ENCODE data around the gene ZNF862.

ZNF862 gene

DNA sequence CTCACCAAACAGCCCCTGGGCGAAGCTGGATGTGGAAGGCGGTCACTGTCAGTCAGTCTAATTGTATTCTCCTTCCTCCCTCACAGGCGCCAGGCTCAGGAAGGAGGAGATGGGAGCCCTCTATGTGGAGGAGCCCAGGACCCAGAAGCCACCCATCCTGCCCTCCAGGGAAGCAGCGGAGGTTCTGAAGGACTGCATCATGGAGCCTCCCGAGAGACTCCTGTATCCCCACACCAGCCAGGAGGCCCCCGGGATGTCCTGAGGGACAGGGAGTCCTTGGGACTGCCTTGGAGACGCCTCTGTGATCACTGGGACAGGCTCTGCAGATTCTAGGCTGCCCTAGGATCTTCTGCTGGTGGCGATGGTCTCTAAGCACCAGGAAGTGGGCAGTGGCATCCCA is 25.8 kb downstream of the ZNF862 start:
- H3K27me3 ChIP-seq (ENCODE audit: control insufficient read depth, insufficient read depth, low read length, poor library complexity, severe bottlenecking), result no peaks in the 10 kb centered on the region
- 87 to 89% methylated on average over 8 of the region's 8 CpGs for WGBS, 2 experiments
- no peak overlapping the region for H3K27ac ChIP-seq (ENCODE audit: insufficient read depth, low read depth, low read length, poor library complexity, severe bottlenecking)
- no peak overlapping the region for H3K4me3 ChIP-seq (ENCODE audit: insufficient read depth, low read depth, low read length)
- no peaks in the 10 kb centered on the region for H3K4me1 ChIP-seq (ENCODE audit: control insufficient read depth, insufficient read depth, low read length)
- H3K9me3 ChIP-seq (ENCODE audit: control insufficient read depth, low read length), result no peaks in the 10 kb centered on the region
- peaks cover 3% of the 10 kb centered on the region for H3K36me3 ChIP-seq (ENCODE audit: control insufficient read depth, insufficient read depth, low read length)

DNA sequence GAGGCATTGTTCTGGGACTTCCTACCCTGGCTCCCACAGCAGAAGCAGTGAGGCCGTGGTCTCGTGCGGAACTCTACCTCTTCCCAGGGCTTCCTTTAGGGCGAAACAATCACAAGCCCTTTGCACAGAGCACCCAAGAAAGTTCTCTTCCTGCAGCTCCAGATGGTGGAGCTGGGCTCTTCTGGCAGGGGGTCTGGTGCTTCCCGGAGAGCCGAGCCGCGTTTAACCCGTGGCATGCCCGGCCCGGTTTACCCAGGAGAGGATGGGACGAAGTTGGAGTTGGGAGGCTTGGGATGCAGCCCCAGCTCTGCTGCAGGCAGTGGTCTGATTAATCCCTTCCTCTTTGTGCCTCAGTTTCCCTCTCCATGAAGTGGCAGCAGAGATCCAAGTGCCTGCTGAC is 26.6 kb downstream of the ZNF862 start:
- peaks cover 3% of the 10 kb centered on the region for H3K36me3 ChIP-seq (ENCODE audit: control insufficient read depth, insufficient read depth, low read length)
- no peaks in the 10 kb centered on the region for H3K27me3 ChIP-seq (ENCODE audit: control insufficient read depth, insufficient read depth, low read length, poor library complexity, severe bottlenecking)
- H3K9me3 ChIP-seq (ENCODE audit: control insufficient read depth, low read length), result no peaks in the 10 kb centered on the region
- H3K4me3 ChIP-seq (ENCODE audit: insufficient read depth, low read depth, low read length), result no peak overlapping the region
- H3K27ac ChIP-seq (ENCODE audit: insufficient read depth, low read depth, low read length, poor library complexity, severe bottlenecking), result no peak overlapping the region
- 96% methylated on average over 12 of the region's 12 CpGs for WGBS, 2 experiments
- H3K4me1 ChIP-seq (ENCODE audit: control insufficient read depth, insufficient read depth, low read length), result no peaks in the 10 kb centered on the region

DNA sequence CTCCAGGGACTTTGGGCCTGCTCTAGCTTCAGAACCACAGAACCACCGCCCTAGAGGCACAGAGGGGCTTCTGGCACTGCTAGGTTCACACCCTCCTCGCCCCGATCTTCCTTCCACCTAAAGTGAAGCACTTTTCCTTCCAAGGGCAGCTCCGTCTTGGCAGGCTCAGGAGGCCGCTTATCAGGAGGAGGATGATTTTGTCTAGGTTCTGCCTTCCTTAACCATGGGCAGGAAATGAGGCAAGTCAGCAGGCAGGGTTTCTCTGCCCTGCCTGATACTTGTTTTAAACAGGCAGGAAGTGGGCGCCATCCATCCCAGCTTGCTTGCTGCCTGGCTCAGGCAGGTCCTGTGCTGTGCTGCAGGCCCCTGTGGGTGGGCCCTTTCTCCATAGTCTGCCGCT is 27.3 kb downstream of the ZNF862 start:
- no peak overlapping the region for H3K27ac ChIP-seq (ENCODE audit: insufficient read depth, low read depth, low read length, poor library complexity, severe bottlenecking)
- no peaks in the 10 kb centered on the region for H3K4me1 ChIP-seq (ENCODE audit: control insufficient read depth, insufficient read depth, low read length)
- no peak overlapping the region for H3K4me3 ChIP-seq (ENCODE audit: insufficient read depth, low read depth, low read length)
- no peaks in the 10 kb centered on the region for H3K27me3 ChIP-seq (ENCODE audit: control insufficient read depth, insufficient read depth, low read length, poor library complexity, severe bottlenecking)
- H3K9me3 ChIP-seq (ENCODE audit: control insufficient read depth, low read length), result no peaks in the 10 kb centered on the region
- 91 to 96% methylated on average over 7 of the region's 7 CpGs for WGBS, 2 experiments
- peaks cover 3% of the 10 kb centered on the region for H3K36me3 ChIP-seq (ENCODE audit: control insufficient read depth, insufficient read depth, low read length)

DNA sequence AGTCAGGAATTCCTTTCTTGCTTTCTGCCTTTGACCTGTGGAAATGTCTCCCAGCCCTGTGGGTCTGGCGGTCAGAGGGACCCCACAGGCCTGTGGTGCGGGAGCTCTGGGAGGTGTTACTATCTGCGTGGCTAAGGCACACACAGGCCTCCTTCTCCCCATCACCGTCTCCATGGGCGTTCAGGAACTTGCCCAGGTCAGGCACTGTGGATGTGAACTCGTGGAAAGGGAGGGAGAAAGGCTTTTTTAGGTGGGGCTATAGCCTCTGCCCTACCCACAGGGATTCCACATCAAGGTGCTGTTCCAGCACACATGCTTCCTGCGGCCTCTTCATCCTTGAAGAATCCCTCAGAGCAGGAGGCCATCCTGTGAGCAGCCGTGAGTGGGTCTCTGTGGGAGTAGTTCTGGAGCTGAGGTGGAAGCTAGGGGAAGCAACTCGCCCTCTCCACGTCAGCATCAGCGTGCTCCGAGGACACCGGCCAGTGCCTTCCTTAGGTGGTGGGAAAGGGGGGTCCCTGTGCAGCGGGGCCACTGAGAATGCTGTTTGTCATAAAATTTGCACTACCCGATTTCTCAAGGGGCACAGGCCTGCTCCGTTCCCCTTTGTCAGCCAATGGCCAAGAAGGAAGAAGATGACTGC is 28.1 kb downstream of the ZNF862 start:
- no peak overlapping the region for H3K27ac ChIP-seq (ENCODE audit: insufficient read depth, low read depth, low read length, poor library complexity, severe bottlenecking)
- no peak overlapping the region for H3K4me3 ChIP-seq (ENCODE audit: insufficient read depth, low read depth, low read length)
- peaks cover 3% of the 10 kb centered on the region for H3K36me3 ChIP-seq (ENCODE audit: control insufficient read depth, insufficient read depth, low read length)
- no peaks in the 10 kb centered on the region for H3K4me1 ChIP-seq (ENCODE audit: control insufficient read depth, insufficient read depth, low read length)
- no peaks in the 10 kb centered on the region for H3K9me3 ChIP-seq (ENCODE audit: control insufficient read depth, low read length)
- no peaks in the 10 kb centered on the region for H3K27me3 ChIP-seq (ENCODE audit: control insufficient read depth, insufficient read depth, low read length, poor library complexity, severe bottlenecking)
- 94% methylated on average over 16 of the region's 16 CpGs for WGBS, 2 experiments

DNA sequence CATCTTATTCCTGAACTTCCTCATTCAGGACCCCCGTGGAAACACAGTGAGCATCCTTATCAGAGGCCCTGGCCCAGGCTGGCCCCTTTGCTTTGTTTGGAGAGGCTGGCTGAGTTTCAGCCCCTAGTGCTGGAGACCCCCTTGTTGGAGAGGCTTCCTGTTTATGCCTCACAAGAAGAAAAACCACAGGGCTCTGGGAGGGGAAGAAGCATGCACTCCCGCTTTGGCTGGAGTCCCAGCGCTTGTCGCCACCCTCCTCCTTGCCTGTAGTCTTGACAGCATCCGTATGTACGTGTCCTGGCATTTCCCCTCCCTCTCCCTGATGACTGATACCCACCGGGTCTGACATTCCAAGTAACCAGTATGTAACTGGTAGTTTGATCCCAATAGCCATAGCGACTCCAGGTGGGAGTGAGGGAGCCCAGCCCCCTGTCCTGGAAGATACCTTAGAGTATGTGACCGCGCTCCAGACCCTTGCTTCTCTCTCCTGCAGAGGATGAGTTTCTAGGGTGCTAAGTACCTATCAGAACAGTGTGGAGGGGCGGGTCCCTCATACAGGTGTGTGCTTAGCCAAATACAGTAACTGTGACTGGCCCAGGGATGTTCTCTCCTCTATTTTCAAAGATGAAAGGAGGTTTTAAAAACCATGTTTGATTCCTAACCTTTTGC is 28.7 kb downstream of the ZNF862 start:
- Histone ChIP-seq H3K9me3 (ENCODE audit: control insufficient read depth, low read length) (no peaks in the 10 kb centered on the region), H3K27ac (ENCODE audit: insufficient read depth, low read depth, low read length, poor library complexity, severe bottlenecking) (no peak overlapping the region), H3K4me1 (ENCODE audit: control insufficient read depth, insufficient read depth, low read length) (no peaks in the 10 kb centered on the region), H3K27me3 (ENCODE audit: control insufficient read depth, insufficient read depth, low read length, poor library complexity, severe bottlenecking) (no peaks in the 10 kb centered on the region), H3K4me3 (ENCODE audit: insufficient read depth, low read depth, low read length) (no peak overlapping the region), H3K36me3 (ENCODE audit: control insufficient read depth, insufficient read depth, low read length) (peaks cover 3% of the 10 kb centered on the region)
- 91 to 96% methylated on average over 11 of the region's 11 CpGs for WGBS, 2 experiments

DNA sequence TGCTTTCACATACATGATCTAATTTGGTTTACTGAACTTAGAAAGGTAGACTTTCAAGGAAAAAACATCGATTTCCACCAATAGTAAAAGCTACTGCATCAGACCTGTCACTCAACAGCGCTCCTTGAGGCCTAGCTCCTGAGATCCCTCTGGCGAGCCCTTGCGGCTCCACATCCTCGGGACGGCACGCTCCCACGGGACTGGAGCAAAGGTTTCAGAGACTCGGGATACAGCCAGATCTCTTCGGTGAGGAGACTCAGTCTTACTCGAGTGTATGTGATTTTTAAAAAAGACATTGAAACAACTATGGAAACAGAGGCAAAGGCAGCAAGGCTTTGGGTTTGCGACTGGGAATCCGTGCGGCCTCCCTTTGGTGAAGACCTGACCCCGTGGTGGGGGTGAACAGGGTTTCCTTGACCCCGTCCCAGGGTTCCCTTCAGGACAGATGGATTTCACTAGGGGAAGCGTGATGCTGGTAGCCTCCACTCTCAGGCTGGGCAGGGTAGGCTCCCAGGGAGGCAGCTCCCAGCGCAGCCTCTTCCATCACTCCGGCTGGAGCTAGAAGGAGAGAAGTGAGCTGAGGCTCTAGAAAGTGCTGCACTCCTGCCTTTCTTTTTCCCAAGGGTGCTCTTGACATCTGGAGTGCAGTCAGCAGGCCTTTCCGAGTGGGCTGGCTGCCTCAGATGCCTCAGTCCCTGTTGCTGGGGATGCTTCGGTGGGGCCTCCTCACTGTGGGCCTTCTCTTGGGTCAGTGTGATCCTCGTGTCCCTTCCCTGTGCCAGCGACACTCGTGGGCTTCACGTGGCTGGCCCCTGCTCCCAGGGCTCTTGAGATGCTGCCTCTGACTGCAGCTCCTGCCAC is 29.8 kb downstream of the ZNF862 start:
- no peaks in the 10 kb centered on the region for H3K27me3 ChIP-seq (ENCODE audit: control insufficient read depth, insufficient read depth, low read length, poor library complexity, severe bottlenecking)
- H3K9me3 ChIP-seq (ENCODE audit: control insufficient read depth, low read length), result no peaks in the 10 kb centered on the region
- no peak overlapping the region for H3K27ac ChIP-seq (ENCODE audit: insufficient read depth, low read depth, low read length, poor library complexity, severe bottlenecking)
- H3K4me1 ChIP-seq (ENCODE audit: control insufficient read depth, insufficient read depth, low read length), result no peaks in the 10 kb centered on the region
- H3K4me3 ChIP-seq (ENCODE audit: insufficient read depth, low read depth, low read length), result no peak overlapping the region
- 91 to 92% methylated on average over 25 of the region's 25 CpGs for WGBS, 2 experiments
- no peaks in the 10 kb centered on the region for H3K36me3 ChIP-seq (ENCODE audit: control insufficient read depth, insufficient read depth, low read length)

DNA sequence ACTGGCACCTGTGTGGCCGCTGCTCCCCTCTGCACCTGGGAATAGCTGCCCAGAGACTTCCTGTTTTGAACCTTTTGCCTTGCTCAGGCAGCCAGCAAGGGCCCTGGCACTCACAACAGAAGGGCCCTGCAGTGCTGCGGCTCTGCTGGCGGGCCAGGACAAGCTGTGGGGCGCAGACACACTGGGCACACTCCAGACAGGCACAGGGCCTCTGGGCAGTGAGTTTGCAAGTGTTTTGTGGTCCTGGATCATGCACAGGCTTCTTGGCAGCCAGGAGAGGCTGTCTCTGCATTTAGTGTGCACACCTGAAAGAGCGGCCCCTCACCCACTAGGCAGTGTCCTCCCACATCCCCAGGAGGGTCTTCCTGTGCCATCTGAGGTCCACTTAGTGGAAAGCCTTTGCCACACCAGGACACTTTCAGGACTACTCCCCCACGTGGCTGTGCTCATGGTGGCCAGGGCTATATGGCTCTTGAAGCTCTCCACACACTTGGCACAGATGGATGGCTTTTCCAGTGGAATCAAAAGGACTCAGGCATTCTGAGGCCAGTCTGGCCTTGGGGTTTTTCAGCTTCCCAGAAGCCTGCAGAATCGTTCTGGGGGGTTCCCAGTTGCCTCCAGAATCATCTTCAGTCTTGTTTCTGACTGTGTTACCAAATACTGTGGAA is 30.6 kb downstream of the ZNF862 start:
- H3K4me3 ChIP-seq (ENCODE audit: insufficient read depth, low read depth, low read length), result no peak overlapping the region
- no peaks in the 10 kb centered on the region for H3K9me3 ChIP-seq (ENCODE audit: control insufficient read depth, low read length)
- H3K27me3 ChIP-seq (ENCODE audit: control insufficient read depth, insufficient read depth, low read length, poor library complexity, severe bottlenecking), result no peaks in the 10 kb centered on the region
- WGBS, 2 experiments, result 86 to 88% methylated on average over 7 of the region's 7 CpGs
- no peak overlapping the region for H3K27ac ChIP-seq (ENCODE audit: insufficient read depth, low read depth, low read length, poor library complexity, severe bottlenecking)
- H3K4me1 ChIP-seq (ENCODE audit: control insufficient read depth, insufficient read depth, low read length), result no peaks in the 10 kb centered on the region
- no peaks in the 10 kb centered on the region for H3K36me3 ChIP-seq (ENCODE audit: control insufficient read depth, insufficient read depth, low read length)

DNA sequence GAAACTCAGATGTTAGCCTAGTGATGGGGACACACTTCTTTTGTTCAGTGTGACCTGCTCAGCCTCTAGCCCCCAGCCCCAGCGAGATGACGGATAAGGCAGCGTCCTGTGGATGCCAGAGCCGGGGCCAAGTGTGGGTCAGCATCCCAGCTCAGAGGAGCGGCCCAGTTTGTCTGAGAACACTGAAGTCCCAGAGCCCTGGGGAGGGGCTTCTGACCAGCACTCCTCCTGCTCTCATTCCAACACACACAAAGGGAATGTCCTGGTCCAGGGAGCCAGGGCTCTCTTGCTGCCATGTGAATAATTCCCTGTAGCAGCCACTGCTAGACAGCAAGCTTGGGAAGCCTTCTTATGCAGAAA is 31.1 kb downstream of the ZNF862 start:
- H3K4me3 ChIP-seq (ENCODE audit: insufficient read depth, low read depth, low read length), result no peak overlapping the region
- peaks cover 4% of the 10 kb centered on the region for H3K27me3 ChIP-seq (ENCODE audit: control insufficient read depth, insufficient read depth, low read length, poor library complexity, severe bottlenecking)
- H3K9me3 ChIP-seq (ENCODE audit: control insufficient read depth, low read length), result no peaks in the 10 kb centered on the region
- no peaks in the 10 kb centered on the region for H3K4me1 ChIP-seq (ENCODE audit: control insufficient read depth, insufficient read depth, low read length)
- no peak overlapping the region for H3K27ac ChIP-seq (ENCODE audit: insufficient read depth, low read depth, low read length, poor library complexity, severe bottlenecking)
- H3K36me3 ChIP-seq (ENCODE audit: control insufficient read depth, insufficient read depth, low read length), result no peaks in the 10 kb centered on the region
- 89 to 91% methylated on average over 5 of the region's 5 CpGs for WGBS, 2 experiments

DNA sequence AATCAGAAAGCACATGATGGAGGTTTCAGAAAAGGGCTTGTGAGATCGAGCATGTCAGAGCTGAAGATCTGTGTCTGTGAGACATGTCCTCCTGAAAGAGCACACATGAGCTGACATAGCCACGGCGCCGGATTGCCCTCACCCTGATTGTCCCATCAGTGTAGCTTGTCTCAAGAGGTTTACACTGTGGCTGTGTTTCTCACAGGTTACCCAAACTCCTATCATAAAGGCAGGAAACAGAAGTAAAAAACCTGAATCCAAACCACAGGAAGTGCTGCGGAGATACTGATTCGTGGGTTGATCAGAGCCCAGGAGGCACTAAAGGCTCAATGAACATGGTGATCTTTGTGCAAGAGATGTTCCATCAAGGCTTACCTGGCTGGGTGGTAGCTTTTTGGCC is 31.7 kb downstream of the ZNF862 start:
- Histone ChIP-seq H3K27ac (ENCODE audit: insufficient read depth, low read depth, low read length, poor library complexity, severe bottlenecking) (no peak overlapping the region), H3K4me1 (ENCODE audit: control insufficient read depth, insufficient read depth, low read length) (no peaks in the 10 kb centered on the region), H3K27me3 (ENCODE audit: control insufficient read depth, insufficient read depth, low read length, poor library complexity, severe bottlenecking) (peaks cover 10% of the 10 kb centered on the region), H3K9me3 (ENCODE audit: control insufficient read depth, low read length) (no peaks in the 10 kb centered on the region), H3K36me3 (ENCODE audit: control insufficient read depth, insufficient read depth, low read length) (no peaks in the 10 kb centered on the region), H3K4me3 (ENCODE audit: insufficient read depth, low read depth, low read length) (no peak overlapping the region)
- 96% methylated on average over 6 of the region's 6 CpGs for WGBS, 2 experiments

DNA sequence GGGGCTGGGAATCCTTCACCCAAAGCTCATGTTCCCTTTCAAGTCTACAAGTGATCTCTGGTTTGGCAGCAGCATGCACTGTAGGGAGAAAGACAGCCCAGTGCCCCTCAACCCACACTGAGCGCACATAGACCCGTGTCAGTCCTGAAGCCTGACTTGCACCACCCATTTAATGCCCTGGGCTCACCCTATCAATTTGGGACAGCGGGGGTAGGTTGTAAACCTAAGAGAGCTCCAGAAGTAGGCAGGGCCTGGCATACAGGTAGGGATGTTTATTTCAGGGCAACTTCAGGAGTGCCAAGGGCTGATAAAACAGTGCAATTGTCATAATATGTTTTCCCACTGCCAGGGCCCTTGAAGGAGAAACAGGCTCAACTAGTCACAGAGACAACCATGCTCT is 32.1 kb downstream of the ZNF862 start:
- no peaks in the 10 kb centered on the region for H3K4me1 ChIP-seq (ENCODE audit: control insufficient read depth, insufficient read depth, low read length)
- H3K36me3 ChIP-seq (ENCODE audit: control insufficient read depth, insufficient read depth, low read length), result no peaks in the 10 kb centered on the region
- peaks cover 14% of the 10 kb centered on the region for H3K27me3 ChIP-seq (ENCODE audit: control insufficient read depth, insufficient read depth, low read length, poor library complexity, severe bottlenecking)
- 94 to 97% methylated on average over 3 of the region's 3 CpGs for WGBS, 2 experiments
- H3K4me3 ChIP-seq (ENCODE audit: insufficient read depth, low read depth, low read length), result no peak overlapping the region
- H3K27ac ChIP-seq (ENCODE audit: insufficient read depth, low read depth, low read length, poor library complexity, severe bottlenecking), result no peak overlapping the region
- no peaks in the 10 kb centered on the region for H3K9me3 ChIP-seq (ENCODE audit: control insufficient read depth, low read length)

All from ectodermal cell (in vitro differentiated cells).